Measurements from ENCODE around the gene MIPOL1. TPM values are rescaled to one million over a fixed set of nuclear protein-coding genes. Genes with fewer than 3 reads are reported as not detected.
"Not testable (repeated sequence)": the region's sequence is repeated elsewhere in the genome, so short reads cannot be mapped to it uniquely, and the experiment has no call there.

MIPOL1 gene
- total RNA-seq, 2 donors from 2014 or later, result 8.6 to 27.0 TPM

- 85 to 88% methylated on average over 2 of the region's 2 CpGs for WGBS, 2 donors
- intact Hi-C loops (cut with DNase I), result no loop called here
- Histone ChIP-seq H3K27ac (no peak overlapping the region), H3K4me1 (peaks cover 20% of the 10 kb centered on the region), H3K36me3 (replicated peaks in 1 of 2; ENCODE audit: insufficient read depth in 1 of 2, low read depth in 2 of 2) (no peaks in the 10 kb centered on the region), H3K9me3 (peaks cover 0 to 14% (median 0%) of the 10 kb centered on the region in 3 donors), H3K4me3 (no peak overlapping the region), H3K27me3 (no peaks in the 10 kb centered on the region)
- DNase-seq (no peak), ATAC-seq (no peak)
- no peak for TF ChIP-seq POLR2A (IDR thresholded peaks at IDR 0.05)
- TF ChIP-seq CTCF (IDR thresholded peaks at IDR 0.05), result no peak
These were observed 5.1 kb downstream of the MIPOL1 start for GRCh38 chr14:37202812-37203211.

GRCh38 chr14:37203423-37203822 is 5.7 kb downstream of the MIPOL1 start:
- Histone ChIP-seq H3K9me3 (peaks cover 0 to 14% (median 0%) of the 10 kb centered on the region in 3 donors), H3K36me3 (replicated peaks in 1 of 2; ENCODE audit: insufficient read depth in 1 of 2, low read depth in 2 of 2) (no peaks in the 10 kb centered on the region), H3K4me1 (peaks cover 19% of the 10 kb centered on the region), H3K4me3 (no peak overlapping the region), H3K27me3 (no peaks in the 10 kb centered on the region), H3K27ac (no peak overlapping the region)
- intact Hi-C loops (cut with DNase I), result no loop called here
- TF ChIP-seq POLR2A (IDR thresholded peaks at IDR 0.05) (no peak), CTCF (IDR thresholded peaks at IDR 0.05) (no peak)
- DNase-seq, result peak in 2 of 4 donors; percentile 13 to 16
- WGBS, 2 donors, result 31 to 50% methylated on average over 1 of the region's 1 CpG
- ATAC-seq, result peak; percentile 56

GRCh38 chr14:37205623-37206605 is 8.2 kb downstream of the MIPOL1 start:
- intact Hi-C loops (cut with DNase I); ATAC-seq: not testable (repeated sequence)

GRCh38 chr14:37209617-37210016 is 11.9 kb downstream of the MIPOL1 start:
- peaks cover 0 to 14% (median 0%) of the 10 kb centered on the region in 3 donors for H3K9me3 ChIP-seq
- H3K4me3 ChIP-seq; H3K27me3 ChIP-seq; DNase-seq; ATAC-seq; intact Hi-C loops (cut with DNase I); H3K4me1 ChIP-seq; H3K36me3 ChIP-seq (replicated peaks in 1 of 2; ENCODE audit: insufficient read depth in 1 of 2, low read depth in 2 of 2); H3K27ac ChIP-seq: not testable (repeated sequence)
- 73 to 83% methylated on average over 2 of the region's 2 CpGs for WGBS, 2 donors

More at GRCh38 chr14:37205623-37206605, 8.2 kb downstream of the MIPOL1 start:
- not testable (repeated sequence) for H3K4me3 ChIP-seq; H3K27me3 ChIP-seq; DNase-seq; H3K27ac ChIP-seq; H3K36me3 ChIP-seq (replicated peaks in 1 of 2; ENCODE audit: insufficient read depth in 1 of 2, low read depth in 2 of 2)
- 92 to 96% methylated on average over 6 to 7 of the region's 7 CpGs for WGBS, 2 donors
- H3K4me1 ChIP-seq, result peaks cover 12% of the 10 kb centered on the region
- H3K9me3 ChIP-seq, result peaks cover 0 to 14% (median 0%) of the 10 kb centered on the region in 3 donors

GRCh38 chr14:37210448-37210847 is 12.7 kb downstream of the MIPOL1 start:
- 86 to 92% methylated on average over 6 of the region's 6 CpGs for WGBS, 2 donors
- intact Hi-C loops (cut with DNase I), result no loop called here
- ATAC-seq, result no peak
- no peak for TF ChIP-seq CTCF (IDR thresholded peaks at IDR 0.05)
- TF ChIP-seq POLR2A (IDR thresholded peaks at IDR 0.05), result no peak
- no peak overlapping the region for H3K4me3 ChIP-seq
- no peaks in the 10 kb centered on the region for H3K36me3 ChIP-seq (replicated peaks in 1 of 2; ENCODE audit: insufficient read depth in 1 of 2, low read depth in 2 of 2)
- peaks cover 0 to 14% (median 0%) of the 10 kb centered on the region in 3 donors for H3K9me3 ChIP-seq
- H3K27me3 ChIP-seq, result no peaks in the 10 kb centered on the region
- no peaks in the 10 kb centered on the region for H3K4me1 ChIP-seq
- DNase-seq, result no peak
- no peak overlapping the region for H3K27ac ChIP-seq
